H1 (cell line): ENCODE results near the gene CHST10. TPM values are rescaled to one million over a fixed set of nuclear protein-coding genes. Genes with fewer than 3 reads are reported as not detected.
"Not testable (repeated sequence)": the region's sequence is repeated elsewhere in the genome, so short reads cannot be mapped to it uniquely, and the experiment has no call there.

ENCODE experiments used
- CTCF ChIA-PET: fragments of 300-600 bp; sonication (Branson Sonifier 250); formaldehyde crosslinking; loops from one replicate; lab custom pipeline; 2021; ENCODE audit not compliant: partially characterized antibody; lab: Charles Lee
- POLR2A ChIA-PET: fragments of 300-600 bp; sonication (Branson Sonifier 250); formaldehyde crosslinking; loops from one replicate; lab custom pipeline; 2021; ENCODE audit warnings: inconsistent platforms; ENCODE audit not compliant: partially characterized antibody; lab: Charles Lee
- DNase-seq, 2 experiments: peaks; one replicate each; pipeline versions ENCODE4 v3.0.0 to v3.0.0-alpha.2; 2010 to 2022; ENCODE audit warnings: low spot score in 2 of 2, low read depth in 1 of 2, mixed read lengths in 1 of 2
- FAIRE-seq: peaks from 2 replicates; lab custom pipeline; 2011; peaks lifted over from hg19 to GRCh38; lab: Jason Lieb, UNC
- H2AFZ ChIP-seq: 2 replicates; pipeline ENCODE4 v1.8.1; 2012; ENCODE audit warnings: low read length, inconsistent platforms
- H2AK5ac ChIP-seq: 2 replicates; pipeline ENCODE4 v1.6.1; 2013; ENCODE audit warnings: low read depth, low read length
- H2BK120ac ChIP-seq: replicated peaks from 2 replicates; pipeline ENCODE3; 2013; ENCODE audit warnings: low read depth, low read length, inconsistent platforms
- H2BK12ac ChIP-seq: 2 replicates; pipeline ENCODE4 v1.6.1; 2013; ENCODE audit warnings: low read depth, low read length
- H2BK15ac ChIP-seq: 2 replicates; pipeline ENCODE4 v1.6.1; 2013; ENCODE audit warnings: low read length
- H2BK20ac ChIP-seq: 2 replicates; pipeline ENCODE4 v1.6.1; 2013; ENCODE audit warnings: low read length
- H2BK5ac ChIP-seq: 2 replicates; pipeline ENCODE4 v1.6.1; 2013; ENCODE audit warnings: low read depth, low read length
- H3K14ac ChIP-seq: 2 replicates; pipeline ENCODE4 v1.6.1; 2013; ENCODE audit warnings: inconsistent platforms; ENCODE audit not compliant: insufficient read length
- H3K18ac ChIP-seq: 2 replicates; pipeline ENCODE4 v1.6.1; 2013; ENCODE audit warnings: low read length; ENCODE audit errors: extremely low read depth
- H3K23ac ChIP-seq: 2 replicates; pipeline ENCODE4 v1.6.1; 2013; ENCODE audit warnings: inconsistent platforms; ENCODE audit not compliant: insufficient read length
- H3K23me2 ChIP-seq: 2 replicates; pipeline ENCODE4 v1.6.1; 2013; ENCODE audit warnings: low read depth, low read length
- H3K27ac ChIP-seq: 2 replicates; pipeline ENCODE4 v1.6.1; 2011; ENCODE audit warnings: low read depth, low read length, inconsistent platforms
- H3K27me3 ChIP-seq, 4 experiments: replicated peaks in 1 of 4; 1 replicate in 1 of 4; 2 replicates in 3 of 4; pipeline versions ENCODE4 v1.6.1 to v1.8.1; 2011 to 2013; ENCODE audit warnings: low read length in 3 of 4, mild to moderate bottlenecking in 3 of 4, inconsistent platforms in 2 of 4, mixed read lengths in 2 of 4, moderate library complexity in 1 of 4; ENCODE audit not compliant: control insufficient read depth in 3 of 4, insufficient read depth in 3 of 4; ENCODE audit errors: extremely low read depth in 1 of 4
- H3K36me3 ChIP-seq, 4 experiments: 2 replicates each; pipeline versions ENCODE4 v1.6.1 to v1.8.1; 2011 to 2013; ENCODE audit warnings: mild to moderate bottlenecking in 4 of 4, low read length in 3 of 4, moderate library complexity in 2 of 4, control low read depth in 1 of 4, inconsistent platforms in 1 of 4; ENCODE audit not compliant: insufficient read depth in 4 of 4, control insufficient read depth in 2 of 4
- H3K4ac ChIP-seq: replicated peaks from 2 replicates; pipeline ENCODE3; 2013; ENCODE audit warnings: low read length, low read depth, mixed read lengths, inconsistent platforms; ENCODE audit not compliant: insufficient read length
- H3K4me1 ChIP-seq, 4 experiments: replicated peaks in 1 of 4; 1 replicate in 1 of 4; 2 replicates in 3 of 4; pipeline versions ENCODE4 v1.6.1 to v1.8.1; 2011 to 2013; ENCODE audit warnings: low read length in 3 of 4, inconsistent platforms in 2 of 4, mixed read lengths in 1 of 4; ENCODE audit not compliant: insufficient read depth in 4 of 4, control insufficient read depth in 3 of 4
- H3K4me2 ChIP-seq, 2 experiments: 2 replicates each; pipeline versions ENCODE4 v1.6.1 to v1.8.1; 2011 to 2013; ENCODE audit warnings: low read depth in 2 of 2, low read length in 2 of 2, control low read depth in 1 of 2, inconsistent platforms in 1 of 2, mild to moderate bottlenecking in 1 of 2; ENCODE audit not compliant: insufficient read depth in 1 of 2
- H3K4me3 ChIP-seq, 4 experiments: fragments of 200-600, 300-600 bp in 1 of 4; sonication (generic), shearing (Covaris generic), sonication (Bioruptor Twin) in 1 of 4; 2 replicates each; pipeline versions ENCODE4 v1.5.1 to v1.8.1; 2011 to 2016; ENCODE audit warnings: low read length in 4 of 4, low read depth in 3 of 4, control low read depth in 2 of 4, inconsistent platforms in 2 of 4, mild to moderate bottlenecking in 2 of 4, mixed read lengths in 1 of 4, moderate library complexity in 1 of 4; ENCODE audit not compliant: insufficient read depth in 2 of 4; ENCODE audit errors: extremely low read depth in 1 of 4
- H3K56ac ChIP-seq: replicated peaks from 2 replicates; pipeline ENCODE3; 2013; ENCODE audit warnings: low read depth, mild to moderate bottlenecking, mixed read lengths, low read length, inconsistent platforms; ENCODE audit not compliant: insufficient read length
- H3K79me1 ChIP-seq: 2 replicates; pipeline ENCODE4 v1.6.1; 2013; ENCODE audit warnings: low read depth, low read length, control low read depth
- H3K79me2 ChIP-seq, 2 experiments: 2 replicates each; pipeline versions ENCODE4 v1.6.1 to v1.8.1; 2012 to 2013; ENCODE audit warnings: low read length in 2 of 2, mild to moderate bottlenecking in 2 of 2, inconsistent platforms in 1 of 2; ENCODE audit not compliant: insufficient read depth in 2 of 2, control insufficient read depth in 1 of 2
- H3K9ac ChIP-seq, 4 experiments: replicated peaks in 1 of 4; 1 replicate in 1 of 4; 2 replicates in 3 of 4; pipeline versions ENCODE4 v1.6.1 to v1.8.1; 2011 to 2013; ENCODE audit warnings: low read depth in 3 of 4, low read length in 3 of 4, control low read depth in 2 of 4, mild to moderate bottlenecking in 2 of 4, moderate library complexity in 2 of 4, inconsistent platforms in 1 of 4; ENCODE audit errors: extremely low read depth in 1 of 4
- H3K9me3 ChIP-seq, 2 experiments: 2 replicates each; pipeline versions ENCODE4 v1.6.1 to v1.8.1; 2012 to 2013; ENCODE audit warnings: mild to moderate bottlenecking in 2 of 2, moderate library complexity in 2 of 2, control low read depth in 1 of 2, inconsistent platforms in 1 of 2, low read depth in 1 of 2, low read length in 1 of 2, mixed read lengths in 1 of 2; ENCODE audit not compliant: insufficient read depth in 2 of 2
- H4K20me1 ChIP-seq, 2 experiments: replicated peaks in 1 of 2; 2 replicates each; pipeline versions ENCODE3 to v1.8.1; 2011 to 2013; ENCODE audit warnings: inconsistent platforms in 2 of 2, low read length in 2 of 2, mild to moderate bottlenecking in 1 of 2; ENCODE audit not compliant: insufficient read depth in 2 of 2, control insufficient read depth in 1 of 2
- H4K5ac ChIP-seq: 2 replicates; pipeline ENCODE4 v1.6.1; 2013; ENCODE audit warnings: low read length, low read depth, mixed read lengths, inconsistent platforms; ENCODE audit not compliant: insufficient read length
- H4K8ac ChIP-seq: 2 replicates; pipeline ENCODE4 v1.8.0; 2013; ENCODE audit warnings: mild to moderate bottlenecking, moderate library complexity, low read length, inconsistent platforms; ENCODE audit not compliant: insufficient read depth; ENCODE audit errors: extremely low read depth
- H4K91ac ChIP-seq: replicated peaks from 2 replicates; pipeline ENCODE3; 2013; ENCODE audit warnings: low read length, mixed read lengths, inconsistent platforms; ENCODE audit not compliant: insufficient read length
- WGBS, 2 experiments: shearing (Covaris generic) in 1 of 2; methylation state at CpG; one replicate each; pipeline versions ENCODE4 v1.1.6 to v1.1.7; 2013 to 2015; ENCODE audit warnings: low lambda C conversion rate in 2 of 2, mixed read lengths in 2 of 2, inconsistent platforms in 1 of 2, low coverage in 1 of 2, missing lambda C conversion rate in 1 of 2; ENCODE audit not compliant: insufficient replicate concordance in 2 of 2, insufficient coverage in 1 of 2, insufficient read length in 1 of 2; ENCODE audit errors: extremely low coverage in 1 of 2, missing lambda C conversion rate in 1 of 2; 5-methylcytosine and 5-hydroxymethylcytosine counted together
- polyA plus RNA-seq, 7 experiments: library from polyadenylated mRNA; depleted of rRNA in 3 of 7; stranded (reverse) in 5 of 7; unstranded in 2 of 7; fragments of >200 nt in 5 of 7; fragments of 200-250 nt in 2 of 7; gene quantifications; 1 replicate in 5 of 7; 2 replicates in 1 of 7; 4 replicates in 1 of 7; pipeline versions ENCODE4 v1.2.1 to v1.2.3, GENCODE V29; 2011 to 2013; ENCODE audit warnings: missing spikeins in 2 of 7, mixed read lengths in 2 of 7
- small RNA-seq: library from polyadenylated mRNA; stranded (forward); fragments of <200 nt; extraction: miRNeasy Mini kit (QIAGEN cat#:217004); gene quantifications from one replicate; pipeline ENCODE3, GENCODE V24; 2013; ENCODE audit not compliant: insufficient read depth
- total RNA-seq: library from RNA; stranded (reverse); fragmentation: NEBNext Ultra II Directional; extraction: Animal tissue kit (Norgen Biotek cat#: 25700); gene quantifications from 2 replicates; pipeline ENCODE4 v1.2.1, GENCODE V29; 2021

The CHST10 gene
- total and polyA plus RNA-seq, 2 of the 8 experiments (the other 6 are each of a cell fraction or from before 2014, with no cell fraction given): 27.3 to 29.1 TPM

DNA sequence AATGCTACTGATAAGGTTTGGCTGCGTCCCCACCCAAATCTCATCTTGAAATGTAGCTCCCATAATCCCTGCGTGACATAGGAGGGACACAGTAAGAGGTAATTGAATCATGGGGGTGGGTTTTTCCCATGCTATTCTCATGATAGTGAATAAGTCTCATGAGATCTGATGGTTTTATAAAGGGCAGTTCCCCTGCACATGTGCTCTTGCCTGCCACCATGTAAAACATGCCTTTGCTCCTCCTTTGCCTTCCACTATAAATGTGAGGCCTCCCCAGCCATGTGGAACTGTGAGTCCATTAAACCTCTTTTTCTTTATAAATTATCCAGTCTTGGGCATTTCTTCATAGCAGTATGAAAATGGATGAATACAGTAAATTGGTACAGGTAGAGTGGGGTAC is 75.0 kb downstream of the CHST10 start:
- H3K18ac ChIP-seq, H3K27me3 ChIP-seq, H3K27ac ChIP-seq, H3K4me2 ChIP-seq, H4K91ac ChIP-seq, H2BK15ac ChIP-seq, H2BK12ac ChIP-seq, POLR2A ChIA-PET, H3K36me3 ChIP-seq, H2BK20ac ChIP-seq, H3K79me1 ChIP-seq, H3K4me3 ChIP-seq, H3K23me2 ChIP-seq, H3K9ac ChIP-seq, H2BK5ac ChIP-seq, H2BK120ac ChIP-seq, H2AK5ac ChIP-seq, H3K4ac ChIP-seq, H3K14ac ChIP-seq, H3K56ac ChIP-seq, H4K5ac ChIP-seq, H4K8ac ChIP-seq, H4K20me1 ChIP-seq, H2AFZ ChIP-seq, FAIRE-seq, H3K79me2 ChIP-seq, H3K4me1 ChIP-seq, H3K23ac ChIP-seq, DNase-seq: not testable (repeated sequence)
- 93% methylated on average over 2 of the region's 2 CpGs; no CpG with 5 or more reads in 1 of the 2 experiments for WGBS, 2 experiments
- CTCF ChIA-PET: interaction anchor here (0.6 to 1.9 kb wide), 2 partner anchors 39 to 881 kb away, joined by 4 to 5 read pairs; no protein-coding TSS in a partner anchor
- peaks cover 0 to 10% of the 10 kb centered on the region in 2 experiments; a peak in 2 of 4 replicates for H3K9me3 ChIP-seq

Small RNA genes lying within 50 kb of the gene (small RNA-seq; reads per million reads assigned to genes)
- gene AC012493.2 (not detected), gene AC012493.3 (not detected)

Other genes starting within 250 kb of the CHST10 start
- 0.42 and 0.74 TPM in 2 replicates for gene LONRF2, start 95.2 kb downstream of the CHST10 start, total RNA-seq
- 0.22 and 0.24 TPM in 2 replicates for gene LONRF2, start 95.2 kb downstream of the CHST10 start, polyA plus RNA-seq (2011; rRNA removed)
- not detected in 2 replicates for gene NMS, start 52.8 kb upstream of the CHST10 start, total RNA-seq
- gene NMS, start 52.8 kb upstream of the CHST10 start, polyA plus RNA-seq (2011; rRNA removed): not detected in 2 replicates
- gene PDCL3, start 145.3 kb upstream of the CHST10 start, total RNA-seq: 29.4 TPM in 2 replicates
- gene PDCL3, start 145.3 kb upstream of the CHST10 start, polyA plus RNA-seq (2011; rRNA removed): 9.5 and 19.8 TPM in 2 replicates